HepG2 (cell line): ENCODE data around the gene PRR11. TPM values are rescaled to one million over a fixed set of nuclear protein-coding genes. Genes with fewer than 3 reads are reported as not detected.

Experiments
- ARNTL ChIP-seq: sonication (generic); formaldehyde crosslinking; IDR thresholded peaks from 2 replicates; pipeline ENCODE4 v1.4.0; 2020; ENCODE audit warnings: mild to moderate bottlenecking, missing genetic modification reagents
- ATF2 ChIP-seq: sonication (generic); formaldehyde crosslinking; IDR thresholded peaks from 2 replicates; pipeline ENCODE4 v1.4.0; 2020; ENCODE audit warnings: missing genetic modification reagents
- FOXA1 ChIP-seq, 2 experiments: fragments of 450-650 bp in 1 of 2; sonication (generic) in 1 of 2; formaldehyde crosslinking in 1 of 2; IDR thresholded peaks; 2 replicates each; pipeline versions ENCODE4 v1.4.0 to v1.6.1; 2016 to 2020; ENCODE audit warnings: missing genetic modification reagents in 1 of 2
- HNRNPUL1 ChIP-seq: fragments of 200-400 bp; formaldehyde crosslinking; IDR thresholded peaks from 2 replicates; pipeline ENCODE4 v1.6.1; 2017; ENCODE audit warnings: low read depth, mild to moderate bottlenecking, low read length, moderate library complexity
- KAT2B ChIP-seq: fragments of 150-350 bp; IDR thresholded peaks from 2 replicates; pipeline ENCODE4 v1.6.1; 2014; ENCODE audit warnings: low read depth, low read length, borderline replicate concordance
- KLF13 ChIP-seq: sonication (generic); formaldehyde crosslinking; IDR thresholded peaks from 2 replicates; pipeline ENCODE4 v1.4.0; 2020; ENCODE audit warnings: mild to moderate bottlenecking, missing genetic modification reagents
- NPAS2 ChIP-seq: sonication (generic); formaldehyde crosslinking; IDR thresholded peaks from 2 replicates; pipeline ENCODE4 v1.8.0; 2022; ENCODE audit warnings: mild to moderate bottlenecking, missing genetic modification reagents, borderline replicate concordance
- SRSF4 ChIP-seq: fragments of 200-400 bp; formaldehyde crosslinking; IDR thresholded peaks from one replicate; pipeline ENCODE4 v1.6.1; 2018; ENCODE audit warnings: mild to moderate bottlenecking, low read depth, low read length, moderate library complexity; ENCODE audit not compliant: poor library complexity, severe bottlenecking
- THRA ChIP-seq: sonication (generic); formaldehyde crosslinking; IDR thresholded peaks from 2 replicates; pipeline ENCODE4 v1.4.0; 2020; ENCODE audit warnings: missing genetic modification reagents, borderline replicate concordance
- TP53 ChIP-seq: sonication (generic); formaldehyde crosslinking; conservative IDR thresholded peaks from 2 replicates; pipeline ENCODE4 v1.4.0; 2020; ENCODE audit warnings: missing genetic modification reagents
- TRAFD1 ChIP-seq: sonication (generic); formaldehyde crosslinking; IDR thresholded peaks from 2 replicates; pipeline ENCODE4 v1.5.1; 2020; ENCODE audit warnings: missing genetic modification reagents, mild to moderate bottlenecking, borderline replicate concordance
- ZBTB3 ChIP-seq: sonication (generic); formaldehyde crosslinking; IDR thresholded peaks from 2 replicates; pipeline ENCODE4 v1.4.0; 2020; ENCODE audit warnings: low read depth, mild to moderate bottlenecking, moderate library complexity, missing genetic modification reagents, borderline replicate concordance
- ZFAT ChIP-seq: sonication (generic); formaldehyde crosslinking; conservative IDR thresholded peaks from 2 replicates; pipeline ENCODE4 v1.8.1; 2023; ENCODE audit warnings: missing genetic modification reagents, inconsistent platforms
- ZNF329 ChIP-seq: sonication (generic); formaldehyde crosslinking; IDR thresholded peaks from 2 replicates; pipeline ENCODE4 v1.9.0; 2021; ENCODE audit warnings: low read depth, mild to moderate bottlenecking, missing genetic modification reagents
- ZNF460 ChIP-seq: sonication (generic); formaldehyde crosslinking; IDR thresholded peaks from 2 replicates; pipeline ENCODE4 v1.5.1; 2020; ENCODE audit warnings: missing genetic modification reagents, mild to moderate bottlenecking, borderline replicate concordance
- ZNF569 ChIP-seq: sonication (generic); formaldehyde crosslinking; IDR thresholded peaks from 2 replicates; pipeline ENCODE4 v1.5.0; 2020; ENCODE audit warnings: mild to moderate bottlenecking, missing genetic modification reagents, moderate library complexity, borderline replicate concordance
- ZNF615 ChIP-seq: sonication (generic); formaldehyde crosslinking; IDR thresholded peaks from 2 replicates; pipeline ENCODE4 v1.5.0; 2020; ENCODE audit warnings: mild to moderate bottlenecking, missing genetic modification reagents, borderline replicate concordance
- ZNF792 ChIP-seq: IDR thresholded peaks from 2 replicates; pipeline ENCODE4 v1.6.1; 2016
- polyA plus RNA-seq, 8 experiments: library from polyadenylated mRNA; depleted of rRNA in 3 of 8; stranded (reverse) in 7 of 8; unstranded in 1 of 8; fragments of >200 nt; fragmentation: Illumina TruSeq in 4 of 8; extraction: Trizol in 4 of 8; gene quantifications; 2 replicates each; pipeline versions ENCODE4 v1.2.1 to v1.2.3, GENCODE V29; 2011 to 2016; ENCODE audit warnings: low read depth in 4 of 8, missing spikeins in 1 of 8, mixed read lengths in 1 of 8; ENCODE audit not compliant: insufficient read depth in 1 of 8
- total RNA-seq, 5 experiments: library from RNA; depleted of rRNA; stranded (reverse); fragments of >200 nt; fragmentation: Illumina TruSeq; extraction: Trizol; gene quantifications; 2 replicates each; pipeline ENCODE4 v1.2.3, GENCODE V29; 2016; ENCODE audit warnings: low read depth in 1 of 5
- TF ChIP-seq, protein P1 (sequence below): sonication (generic); formaldehyde crosslinking; IDR thresholded peaks from 2 replicates; pipeline ENCODE4 v1.9.0; 2022; ENCODE audit warnings: missing genetic modification reagents, mild to moderate bottlenecking, borderline replicate concordance
- TF ChIP-seq, protein P2 (sequence below): sonication (generic); formaldehyde crosslinking; IDR thresholded peaks from 2 replicates; pipeline ENCODE4 v1.4.0; 2020; ENCODE audit warnings: mild to moderate bottlenecking, low read depth, missing genetic modification reagents

PRR11 gene
- total and polyA plus RNA-seq, 2 of the 13 experiments (the other 11 are each of a cell fraction or from before 2014, with no cell fraction given) = 35.7 to 39.2 TPM

DNA sequence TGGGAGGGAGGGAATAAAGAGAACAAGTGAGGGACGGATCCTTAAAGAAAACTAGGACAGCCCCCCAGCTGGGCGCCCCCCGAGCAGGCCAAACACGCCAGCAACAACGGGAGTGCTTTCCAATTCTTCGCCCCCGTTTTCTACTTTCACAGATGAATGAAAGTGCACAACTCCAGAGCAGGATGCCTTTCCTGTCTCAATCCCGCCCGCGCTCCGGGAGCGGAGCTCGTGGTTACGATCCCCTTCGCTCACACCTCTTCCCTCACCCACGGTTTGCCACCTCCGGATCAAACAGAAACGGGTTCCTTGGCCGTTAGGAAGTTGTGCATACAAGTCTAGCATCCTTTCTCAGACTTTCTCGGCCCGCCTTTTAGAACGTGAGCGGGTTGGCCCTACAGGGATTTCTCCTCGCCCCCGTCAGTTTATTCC, 1.2 kb upstream of the PRR11 start (continued):
- TF ChIP-seq ATF2 (CRISPR knock-in tag) (no peak), KAT2B (no peak), ARNTL (no peak), TP53 (CRISPR knock-in tag) (no peak), THRA (CRISPR knock-in tag) (no peak), TRAFD1 (no peak; the same call in 1 of the 2 replicates), ZFAT (CRISPR knock-in tag) (no peak), ZNF792 (CRISPR knock-in tag) (no peak), ZNF569 (CRISPR knock-in tag) (no peak), HNRNPUL1 (no peak), ZBTB3 (CRISPR knock-in tag) (0 out of 2 replicates have a peak, but pooled peaks have one; percentile 61), ZNF329 (CRISPR knock-in tag) (no peak), ZNF615 (no peak), SRSF4 (no peak), NPAS2 (CRISPR knock-in tag) (no peak), KLF13 (CRISPR knock-in tag) (no peak), FOXA1 (IDR thresholded peaks at IDR 0.05) (no peak), FOXA1 (CRISPR knock-in tag; IDR thresholded peaks at IDR 0.05) (no peak), ZNF460 (CRISPR knock-in tag) (no peak)
- TF ChIP-seq, protein P1, sequence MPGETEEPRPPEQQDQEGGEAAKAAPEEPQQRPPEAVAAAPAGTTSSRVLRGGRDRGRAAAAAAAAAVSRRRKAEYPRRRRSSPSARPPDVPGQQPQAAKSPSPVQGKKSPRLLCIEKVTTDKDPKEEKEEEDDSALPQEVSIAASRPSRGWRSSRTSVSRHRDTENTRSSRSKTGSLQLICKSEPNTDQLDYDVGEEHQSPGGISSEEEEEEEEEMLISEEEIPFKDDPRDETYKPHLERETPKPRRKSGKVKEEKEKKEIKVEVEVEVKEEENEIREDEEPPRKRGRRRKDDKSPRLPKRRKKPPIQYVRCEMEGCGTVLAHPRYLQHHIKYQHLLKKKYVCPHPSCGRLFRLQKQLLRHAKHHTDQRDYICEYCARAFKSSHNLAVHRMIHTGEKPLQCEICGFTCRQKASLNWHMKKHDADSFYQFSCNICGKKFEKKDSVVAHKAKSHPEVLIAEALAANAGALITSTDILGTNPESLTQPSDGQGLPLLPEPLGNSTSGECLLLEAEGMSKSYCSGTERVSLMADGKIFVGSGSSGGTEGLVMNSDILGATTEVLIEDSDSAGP = no peak
- TF ChIP-seq, protein P2, sequence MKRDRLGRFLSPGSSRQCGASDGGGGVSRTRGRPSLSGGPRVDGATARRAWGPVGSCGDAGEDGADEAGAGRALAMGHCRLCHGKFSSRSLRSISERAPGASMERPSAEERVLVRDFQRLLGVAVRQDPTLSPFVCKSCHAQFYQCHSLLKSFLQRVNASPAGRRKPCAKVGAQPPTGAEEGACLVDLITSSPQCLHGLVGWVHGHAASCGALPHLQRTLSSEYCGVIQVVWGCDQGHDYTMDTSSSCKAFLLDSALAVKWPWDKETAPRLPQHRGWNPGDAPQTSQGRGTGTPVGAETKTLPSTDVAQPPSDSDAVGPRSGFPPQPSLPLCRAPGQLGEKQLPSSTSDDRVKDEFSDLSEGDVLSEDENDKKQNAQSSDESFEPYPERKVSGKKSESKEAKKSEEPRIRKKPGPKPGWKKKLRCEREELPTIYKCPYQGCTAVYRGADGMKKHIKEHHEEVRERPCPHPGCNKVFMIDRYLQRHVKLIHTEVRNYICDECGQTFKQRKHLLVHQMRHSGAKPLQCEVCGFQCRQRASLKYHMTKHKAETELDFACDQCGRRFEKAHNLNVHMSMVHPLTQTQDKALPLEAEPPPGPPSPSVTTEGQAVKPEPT (CRISPR knock-in tag) = no peak
